Stomach (tissue), 4 donors: Measurements from ENCODE around the gene LGALS3BP.

Experiments used
- CTCF ChIP-seq, 7 experiments: fragments of 450-650 bp in 4 of 7; fragments of 200-600 bp in 3 of 7; sonication (generic) in 3 of 7; IDR thresholded peaks; one replicate each; pipeline ENCODE4 v1.5.1; 2016 to 2019; ENCODE audit warnings: antibody characterized with exemption in 7 of 7, control low read depth in 2 of 7, mild to moderate bottlenecking in 1 of 7
- EP300 ChIP-seq: sonication (generic); formaldehyde crosslinking; IDR thresholded peaks from one replicate; pipeline ENCODE4 v1.6.1; 2017; ENCODE audit warnings: antibody characterized with exemption
- POLR2A ChIP-seq, 4 donors: fragments of 450-650 bp; IDR thresholded peaks; one replicate each; pipeline ENCODE4 v1.6.1; 2016; ENCODE audit warnings: antibody characterized with exemption in 4 of 4, control low read depth in 2 of 4, mild to moderate bottlenecking in 1 of 4, moderate library complexity in 1 of 4
- POLR2AphosphoS5 ChIP-seq, 3 donors: sonication (generic); formaldehyde crosslinking; IDR thresholded peaks; one replicate each; pipeline ENCODE4 v1.6.1; 2016; ENCODE audit warnings: antibody characterized with exemption in 3 of 3

DNA sequence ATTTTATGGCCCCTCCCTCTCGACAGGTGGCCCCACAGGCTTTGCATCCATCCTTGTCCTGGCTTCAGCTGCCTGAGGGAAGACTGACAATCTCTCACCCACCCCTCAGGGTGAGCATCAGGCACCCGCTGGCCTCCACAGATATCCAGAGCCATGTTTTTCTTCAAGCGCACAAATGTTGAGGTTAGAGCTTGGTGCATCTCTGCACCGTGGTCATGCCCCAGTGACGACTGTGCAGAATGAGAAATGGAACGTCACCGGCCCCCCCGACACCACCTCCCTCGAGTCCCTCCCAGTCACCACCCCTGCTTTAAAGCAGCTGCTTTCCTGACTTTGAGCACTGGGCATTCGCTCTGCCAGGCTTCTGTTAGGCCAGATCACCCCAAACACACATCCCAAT lies 34.8 kb downstream of the LGALS3BP start:
- TF ChIP-seq CTCF (IDR thresholded peaks at IDR 0.05) (no peak), POLR2A (IDR thresholded peaks at IDR 0.05) (no peak), EP300 (no peak), POLR2AphosphoS5 (IDR thresholded peaks at IDR 0.05) (no peak)
